Activated B cell treated with CpG ODN at 0.5 μM for 24 hours (primary cell): Measurements from ENCODE around the gene DOC2A. TPM values are rescaled to one million over a fixed set of nuclear protein-coding genes. Genes with fewer than 3 reads are reported as not detected.

ENCODE experiments used
- ATAC-seq: fragments of 200-7000 bp; cut with Tn5 transposase; one replicate; pipeline ENCODE4 v1.10.0; 2021; ENCODE audit warnings: low read depth, mild to moderate bottlenecking, moderate library complexity
- CTCF ChIA-PET: fragments of 350-600 bp; sonication (Branson Sonifier 250); formaldehyde crosslinking; loops from one replicate; lab custom pipeline; 2021; ENCODE audit warnings: antibody characterized with exemption; lab: Charles Lee
- POLR2A ChIA-PET: fragments of 350-600 bp; sonication (Branson Sonifier 250); formaldehyde crosslinking; loops from one replicate; lab custom pipeline; 2021; ENCODE audit warnings: antibody characterized with exemption; lab: Charles Lee
- DNase-seq: peaks from one replicate; pipeline ENCODE4 v3.0.0; 2022
- H3K27ac Mint-ChIP-seq: one replicate; pipeline ENCODE4 v1.8.0; 2020; ENCODE audit warnings: mixed read lengths
- H3K27me3 Mint-ChIP-seq: one replicate; pipeline ENCODE4 v1.8.0; 2021; ENCODE audit warnings: mixed read lengths
- H3K36me3 Mint-ChIP-seq: one replicate; pipeline ENCODE4 v1.8.0; 2021; ENCODE audit warnings: low read depth, mixed read lengths
- H3K4me1 Mint-ChIP-seq: one replicate; pipeline ENCODE4 v1.8.0; 2021; ENCODE audit warnings: mixed read lengths
- H3K4me3 Mint-ChIP-seq: one replicate; pipeline ENCODE4 v1.8.0; 2020; ENCODE audit warnings: mild to moderate bottlenecking, mixed read lengths
- H3K9me3 Mint-ChIP-seq: one replicate; pipeline ENCODE4 v1.8.0; 2020; ENCODE audit warnings: mixed read lengths
- intact Hi-C: fragments of 100-400 bp; cut with micrococcal nuclease; formaldehyde crosslinking; loops from one replicate; pipeline ENCODE4 v1.15.1; 2024
- total RNA-seq: library from RNA; stranded (reverse); gene quantifications from 2 replicates; pipeline ENCODE4 v1.2.3, GENCODE V29; 2022
- TF ChIP-seq, protein P1 (sequence below): fragments of 200-600 bp; IDR thresholded peaks from one replicate; pipeline ENCODE4 v1.8.0; 2022; ENCODE audit warnings: antibody characterized with exemption, mild to moderate bottlenecking

DOC2A gene
- total RNA-seq, 1 donor from 2014 or later = not detected

DNA sequence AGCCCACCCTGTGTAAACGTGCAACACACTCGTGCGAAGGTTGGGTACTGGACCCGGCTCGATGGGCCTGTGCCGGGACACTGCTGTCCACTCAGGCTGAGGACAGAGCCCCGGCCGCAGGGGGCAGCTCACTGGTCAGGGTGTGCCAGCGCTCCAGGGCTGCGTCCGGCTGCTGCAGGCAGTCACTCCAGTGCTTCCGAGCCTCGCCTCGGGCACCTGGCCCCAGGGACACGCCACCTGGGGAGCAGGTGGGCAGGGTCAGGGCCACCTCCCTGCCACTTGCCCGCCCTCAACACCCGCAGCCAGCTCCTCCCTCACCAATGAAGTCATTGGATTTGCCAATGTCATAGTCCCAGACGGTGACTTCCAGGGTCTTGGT lies 4.7 kb downstream of the DOC2A start:
- intact Hi-C loops = no loop called here
- H3K27ac Mint-ChIP-seq = no peak overlapping the region
- ChIA-PET CTCF (interaction anchor here (0.7 to 1.3 kb wide), 5 partner anchors 31 to 315 kb away, joined by 3 to 6 read pairs (median 4); partner anchors contain the start of gene KCTD13), POLR2A (interaction anchor here (0.8 to 2.2 kb wide), 3 partner anchors 80 to 306 kb away, joined by 3 to 8 read pairs (median 3); partner anchors contain the start of gene KCTD13)
- H3K9me3 Mint-ChIP-seq = no peaks in the 10 kb centered on the region
- H3K4me1 Mint-ChIP-seq = peaks cover 12% of the 10 kb centered on the region
- ATAC-seq (no peak), DNase-seq (no peak)
- TF ChIP-seq, protein P1, sequence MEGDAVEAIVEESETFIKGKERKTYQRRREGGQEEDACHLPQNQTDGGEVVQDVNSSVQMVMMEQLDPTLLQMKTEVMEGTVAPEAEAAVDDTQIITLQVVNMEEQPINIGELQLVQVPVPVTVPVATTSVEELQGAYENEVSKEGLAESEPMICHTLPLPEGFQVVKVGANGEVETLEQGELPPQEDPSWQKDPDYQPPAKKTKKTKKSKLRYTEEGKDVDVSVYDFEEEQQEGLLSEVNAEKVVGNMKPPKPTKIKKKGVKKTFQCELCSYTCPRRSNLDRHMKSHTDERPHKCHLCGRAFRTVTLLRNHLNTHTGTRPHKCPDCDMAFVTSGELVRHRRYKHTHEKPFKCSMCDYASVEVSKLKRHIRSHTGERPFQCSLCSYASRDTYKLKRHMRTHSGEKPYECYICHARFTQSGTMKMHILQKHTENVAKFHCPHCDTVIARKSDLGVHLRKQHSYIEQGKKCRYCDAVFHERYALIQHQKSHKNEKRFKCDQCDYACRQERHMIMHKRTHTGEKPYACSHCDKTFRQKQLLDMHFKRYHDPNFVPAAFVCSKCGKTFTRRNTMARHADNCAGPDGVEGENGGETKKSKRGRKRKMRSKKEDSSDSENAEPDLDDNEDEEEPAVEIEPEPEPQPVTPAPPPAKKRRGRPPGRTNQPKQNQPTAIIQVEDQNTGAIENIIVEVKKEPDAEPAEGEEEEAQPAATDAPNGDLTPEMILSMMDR = no peak
- H3K36me3 Mint-ChIP-seq = peaks cover 24% of the 10 kb centered on the region
- H3K4me3 Mint-ChIP-seq = no peak overlapping the region
- H3K27me3 Mint-ChIP-seq = peaks cover 12% of the 10 kb centered on the region

DNA sequence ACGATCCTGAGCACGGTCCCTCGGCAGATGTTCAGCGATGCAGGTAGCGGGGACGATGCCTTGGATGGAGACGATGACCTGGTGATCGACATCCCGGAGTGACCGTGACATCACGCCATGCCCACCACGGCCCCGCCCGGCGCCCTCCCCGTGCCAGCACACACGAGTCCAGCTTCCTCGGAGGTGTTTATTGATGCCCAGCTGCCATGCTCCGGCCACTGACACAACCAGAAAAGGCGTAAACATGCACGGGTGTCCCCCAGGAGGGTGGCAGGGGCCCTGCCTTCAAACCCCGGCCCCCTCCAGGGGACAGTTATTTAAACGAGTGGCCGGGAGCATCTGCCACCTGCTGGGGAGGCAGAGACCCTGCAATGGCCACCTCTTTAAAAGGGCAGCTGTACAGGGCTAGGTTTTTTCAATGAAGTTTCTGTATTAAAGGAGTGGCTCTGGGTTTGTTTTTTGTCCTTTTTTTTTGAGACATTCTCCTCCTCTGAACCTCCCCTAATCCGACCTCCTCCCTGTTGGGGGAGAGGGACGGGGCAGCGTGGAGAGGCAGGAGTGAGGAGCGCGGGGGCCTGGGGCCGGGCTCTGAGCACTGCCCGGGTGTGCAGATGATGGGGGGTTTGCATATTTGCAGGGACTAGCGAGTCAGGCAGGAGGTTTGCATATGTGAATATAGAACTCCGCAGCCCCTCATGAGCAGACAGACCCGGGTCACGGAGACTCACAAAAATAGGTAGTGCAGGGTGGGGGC lies 5.3 kb downstream of the DOC2A start:
- intact Hi-C loops = loop anchor here (1.0 to 2.0 kb wide), 3 partner anchors 143 to 312 kb away; partner anchors contain the start of gene CDIPT
- ChIA-PET CTCF (interaction anchor here (0.8 to 1.3 kb wide), 4 partner anchors 30 to 314 kb away, joined by 3 to 6 read pairs (median 4); partner anchors contain the start of gene KCTD13), POLR2A (interaction anchor here (0.6 to 2.2 kb wide), 5 partner anchors 9 to 305 kb away, joined by 3 to 8 read pairs (median 3); partner anchors contain the start of genes INO80E, KCTD13 and PAGR1)
- Mint-ChIP-seq H3K36me3 (peaks cover 25% of the 10 kb centered on the region), H3K27me3 (peaks cover 11% of the 10 kb centered on the region), H3K27ac (no peak overlapping the region), H3K4me1 (peaks cover 10% of the 10 kb centered on the region), H3K4me3 (no peak overlapping the region), H3K9me3 (no peaks in the 10 kb centered on the region)
- peak; percentile 81 for ATAC-seq
- TF ChIP-seq, protein P1 = peak; percentile 30
- peak; percentile 31 for DNase-seq

- intact Hi-C loops = loop anchor here (1.0 to 2.0 kb wide), 3 partner anchors 142 to 312 kb away; partner anchors contain the start of gene CDIPT
- POLR2A ChIA-PET = interaction anchor here (0.6 to 2.2 kb wide), 9 partner anchors 8 to 274 kb away, joined by 3 to 8 read pairs (median 3); partner anchors contain the start of genes CDIPT, INO80E, KCTD13 and PAGR1
- H3K27ac Mint-ChIP-seq = no peak overlapping the region
- H3K27me3 Mint-ChIP-seq = peaks cover 5% of the 10 kb centered on the region
- H3K4me1 Mint-ChIP-seq = peaks cover 5% of the 10 kb centered on the region
- DNase-seq (no peak), ATAC-seq (peak; percentile 33)
- no peak overlapping the region for H3K4me3 Mint-ChIP-seq
- CTCF ChIA-PET = interaction anchor here (0.6 to 1.6 kb wide), 5 partner anchors 10 to 304 kb away, joined by 3 to 6 read pairs (median 5); no protein-coding TSS in a partner anchor
- peaks cover 29% of the 10 kb centered on the region for H3K36me3 Mint-ChIP-seq
- TF ChIP-seq, protein P1 = no peak
- no peaks in the 10 kb centered on the region for H3K9me3 Mint-ChIP-seq
Measured at GRCh38 chr16:30004811-30005242, 6.0 kb downstream of the DOC2A start.

GRCh38 chr16:30004424-30004776 lies 6.4 kb downstream of the DOC2A start:
- DNase-seq (no peak), ATAC-seq (no peak)
- Mint-ChIP-seq H3K27ac (no peak overlapping the region), H3K9me3 (no peaks in the 10 kb centered on the region), H3K36me3 (peaks cover 33% of the 10 kb centered on the region), H3K4me1 (peaks cover 5% of the 10 kb centered on the region), H3K27me3 (peaks cover 4% of the 10 kb centered on the region), H3K4me3 (no peak overlapping the region)
- intact Hi-C loops = loop anchor here (2.0 kb wide), 1 partner anchor 142 kb away; the partner anchor contains the start of gene CDIPT
- TF ChIP-seq, protein P1 = no peak
- POLR2A ChIA-PET = interaction anchor here (0.6 to 2.2 kb wide), 7 partner anchors 8 to 273 kb away, joined by 3 to 8 read pairs (median 4); partner anchors contain the start of genes CDIPT, INO80E and TMEM219
- CTCF ChIA-PET = interaction anchor here (0.6 to 1.6 kb wide), 5 partner anchors 11 to 304 kb away, joined by 3 to 6 read pairs (median 5); no protein-coding TSS in a partner anchor
